T-cell (primary cell): ENCODE results near the gene TUBGCP6. TPM values are rescaled to one million over a fixed set of nuclear protein-coding genes. Genes with fewer than 3 reads are reported as not detected.

Source experiments
- ATAC-seq, 4 experiments: fragments of 200-7000 bp in 3 of 4; fragments of 150-1000 bp in 1 of 4; cut with Tn5 transposase; replicated peaks in 1 of 4; 1 replicate in 3 of 4; 2 replicates in 1 of 4; pipeline ENCODE4 v1.10.0; 2021; ENCODE audit warnings: moderate library complexity in 3 of 4, mild to moderate bottlenecking in 2 of 4, moderate number of reproducible peaks in 1 of 4
- CTCF ChIA-PET, 2 donors: fragments of 300-600 bp; sonication (Branson Sonifier 250); formaldehyde crosslinking; loops; one replicate each; lab custom pipeline; 2022; ENCODE audit warnings: antibody characterized with exemption in 2 of 2; lab: Charles Lee
- POLR2A ChIA-PET, 2 donors: fragments of 300-600 bp; sonication (Branson Sonifier 250); formaldehyde crosslinking; loops; one replicate each; lab custom pipeline; 2022; ENCODE audit warnings: antibody characterized with exemption in 2 of 2; lab: Charles Lee
- DNase-seq, 35 experiments: peaks; one replicate each; pipeline versions ENCODE4 v3.0.0 to v3.0.0-alpha.2; 2013 to 2023
- H3K27ac ChIP-seq: one replicate; pipeline ENCODE4 v1.5.1; 2013; ENCODE audit warnings: low read length
- H3K27me3 ChIP-seq, 2 experiments: replicated peaks in 1 of 2; 1 replicate in 1 of 2; 2 replicates in 1 of 2; pipeline versions ENCODE4 v1.6.1 to v1.7.0; 2013; ENCODE audit warnings: low read length in 1 of 2, mixed read lengths in 1 of 2; ENCODE audit not compliant: control insufficient read depth in 2 of 2, insufficient read depth in 2 of 2; ENCODE audit errors: extremely low read depth in 1 of 2
- H3K36me3 ChIP-seq, 2 donors: 1 replicate in 1 of 2; 2 replicates in 1 of 2; pipeline versions ENCODE4 v1.6.1 to v1.7.0; 2013; ENCODE audit warnings: low read length in 1 of 2; ENCODE audit not compliant: control insufficient read depth in 2 of 2, insufficient read depth in 1 of 2; ENCODE audit errors: extremely low read depth in 1 of 2
- H3K4me1 ChIP-seq, 2 experiments: 1 replicate in 1 of 2; 2 replicates in 1 of 2; pipeline versions ENCODE4 v1.6.1 to v1.7.0; 2013; ENCODE audit warnings: low read length in 2 of 2, mixed read lengths in 1 of 2; ENCODE audit not compliant: insufficient read depth in 2 of 2, control insufficient read depth in 1 of 2; ENCODE audit errors: extremely low read depth in 1 of 2
- H3K4me3 ChIP-seq, 2 donors: 1 replicate in 1 of 2; 2 replicates in 1 of 2; pipeline versions ENCODE4 v1.5.1 to v1.7.0; 2013; ENCODE audit warnings: mild to moderate bottlenecking in 2 of 2, low read length in 1 of 2, moderate library complexity in 1 of 2; ENCODE audit not compliant: control insufficient read depth in 1 of 2; ENCODE audit errors: extremely low read depth in 1 of 2
- H3K9me3 ChIP-seq: 2 replicates; pipeline ENCODE4 v1.7.0; 2013
- H3K27ac Mint-ChIP-seq, 2 donors: one replicate each; pipeline ENCODE4 v1.8.0; 2020 to 2021; ENCODE audit warnings: mild to moderate bottlenecking in 2 of 2, mixed read lengths in 2 of 2
- H3K27me3 Mint-ChIP-seq, 2 donors: one replicate each; pipeline ENCODE4 v1.8.0; 2021 to 2022; ENCODE audit warnings: mixed read lengths in 2 of 2
- H3K36me3 Mint-ChIP-seq: one replicate; pipeline ENCODE4 v1.8.0; 2021; ENCODE audit warnings: mixed read lengths
- H3K4me1 Mint-ChIP-seq, 3 donors: one replicate each; pipeline ENCODE4 v1.8.0; 2020 to 2022; ENCODE audit warnings: mixed read lengths in 3 of 3, mild to moderate bottlenecking in 1 of 3
- H3K4me3 Mint-ChIP-seq, 3 donors: one replicate each; pipeline ENCODE4 v1.8.0; 2020 to 2022; ENCODE audit warnings: mild to moderate bottlenecking in 3 of 3, mixed read lengths in 3 of 3, moderate library complexity in 3 of 3
- H3K9me3 Mint-ChIP-seq, 3 donors: one replicate each; pipeline ENCODE4 v1.8.0; 2020 to 2022; ENCODE audit warnings: mixed read lengths in 3 of 3
- WGBS: methylation state at CpG from one replicate; pipeline ENCODE4 v1.1.5; 2013; ENCODE audit warnings: missing lambda C conversion rate; ENCODE audit not compliant: insufficient coverage; 5-methylcytosine and 5-hydroxymethylcytosine counted together
- total RNA-seq, 35 experiments: library from RNA in 6 of 35; stranded (reverse) in 6 of 35; fragments of 120-200 nt in 1 of 35; gene quantifications; one replicate each; pipeline versions ENCODE4 v1.2.1 to v1.2.4 and lab custom pipeline; 2013 to 2026

TUBGCP6 gene
- total RNA-seq, 5 donors from 2014 or later (not counting 1 experiment from before 2014, with no cell fraction given) = 129 to 144 (median 132) TPM

- peaks cover 35% of the 10 kb centered on the region for H3K36me3 Mint-ChIP-seq
These were observed 28.7 kb downstream of the TUBGCP6 start for GRCh38 chr22:50216055-50216683.

DNA sequence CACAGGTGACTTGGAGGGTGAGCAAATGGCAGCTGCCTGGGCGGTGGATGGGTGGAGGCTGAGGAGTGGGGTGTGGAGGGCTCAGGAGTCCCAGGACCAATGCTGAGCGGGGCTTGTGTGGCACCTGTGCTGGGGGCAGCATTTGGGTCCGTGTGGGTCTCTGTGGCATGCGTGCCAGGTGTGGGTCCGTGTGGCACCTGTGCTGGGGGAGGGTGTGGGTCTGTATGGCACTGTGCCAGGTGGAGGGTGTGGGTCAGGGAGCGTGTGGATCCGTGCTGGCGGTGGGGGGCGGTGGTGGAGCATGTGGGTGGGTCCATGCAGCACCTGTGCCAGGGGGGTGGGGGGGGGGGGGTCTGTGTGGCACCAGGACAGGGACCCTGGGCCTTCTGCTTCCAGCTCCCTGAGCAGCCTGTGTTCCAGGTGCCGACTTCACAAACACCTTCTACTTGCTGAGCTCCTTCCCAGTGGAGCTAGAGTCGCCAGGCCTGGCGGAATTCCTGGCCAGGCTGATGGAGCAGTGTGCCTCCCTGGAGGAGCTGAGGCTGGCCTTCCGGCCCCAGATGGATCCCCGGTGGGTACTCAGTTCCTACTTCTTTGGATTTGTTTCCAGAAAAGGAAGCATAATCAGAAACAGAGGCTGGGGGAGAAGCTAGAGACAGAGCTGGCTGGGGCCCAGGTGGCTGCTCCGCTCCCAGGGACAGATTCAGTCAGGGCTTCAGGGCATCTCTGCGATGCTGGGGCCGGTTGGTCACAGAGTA lies 29.3 kb downstream of the TUBGCP6 start:
- Histone ChIP-seq H3K4me1 (peaks cover 0 to 4% of the 10 kb centered on the region in 2 experiments), H3K27ac (no peak overlapping the region), H3K27me3 (no peaks in the 10 kb centered on the region), H3K4me3 (no peak overlapping the region), H3K36me3 (peaks cover 13 to 63% of the 10 kb centered on the region in 2 donors), H3K9me3 (no peaks in the 10 kb centered on the region)
- POLR2A ChIA-PET = no interaction called here
- Mint-ChIP-seq H3K27ac (peak overlapping the region in 1 of 2 donors; percentile 13), H3K4me1 (peaks cover 16 to 21% (median 19%) of the 10 kb centered on the region in 3 donors), H3K27me3 (no peaks in the 10 kb centered on the region), H3K4me3 (no peak overlapping the region), H3K9me3 (no peaks in the 10 kb centered on the region), H3K36me3 (peaks cover 30% of the 10 kb centered on the region)
- no peak for DNase-seq
- ATAC-seq = no peak
- CTCF ChIA-PET = interaction anchor here in 1 of 2 donors (0.6 kb wide), 1 partner anchor 332 kb away, joined by 4 read pairs; no protein-coding TSS in a partner anchor
- 96% methylated on average over 11 of the region's 17 CpGs for whole genome bisulfite sequencing

More at GRCh38 chr22:50216055-50216683, 28.7 kb downstream of the TUBGCP6 start:
- Mint-ChIP-seq H3K4me1 (peaks cover 16 to 19% (median 18%) of the 10 kb centered on the region in 3 donors), H3K9me3 (no peaks in the 10 kb centered on the region), H3K27ac (no peak overlapping the region), H3K4me3 (no peak overlapping the region), H3K27me3 (no peaks in the 10 kb centered on the region)
- Histone ChIP-seq H3K36me3 (peaks cover 15 to 63% of the 10 kb centered on the region in 2 donors), H3K4me3 (no peak overlapping the region), H3K9me3 (no peaks in the 10 kb centered on the region), H3K27ac (no peak overlapping the region), H3K27me3 (no peaks in the 10 kb centered on the region), H3K4me1 (no peaks in the 10 kb centered on the region)
- 93% methylated on average over 13 of the region's 15 CpGs for WGBS
- ChIA-PET CTCF (no interaction called here), POLR2A (no interaction called here)
- ATAC-seq = no peak
- no peak for DNase-seq

GRCh38 chr22:50213263-50213662 lies 31.6 kb downstream of the TUBGCP6 start:
- Histone ChIP-seq H3K4me1 (peaks cover 0 to 17% of the 10 kb centered on the region in 2 experiments), H3K27ac (no peak overlapping the region), H3K27me3 (no peaks in the 10 kb centered on the region), H3K36me3 (peaks cover 9 to 60% of the 10 kb centered on the region in 2 donors), H3K9me3 (no peaks in the 10 kb centered on the region), H3K4me3 (no peak overlapping the region)
- H3K4me3 Mint-ChIP-seq = no peak overlapping the region
- WGBS = 100% methylated on average over 9 of the region's 9 CpGs
- H3K36me3 Mint-ChIP-seq = peaks cover 34% of the 10 kb centered on the region
- ChIA-PET POLR2A (no interaction called here), CTCF (no interaction called here)
- ATAC-seq = no peak
- no peaks in the 10 kb centered on the region for H3K27me3 Mint-ChIP-seq
- no peak for DNase-seq
- H3K27ac Mint-ChIP-seq = no peak overlapping the region
- H3K4me1 Mint-ChIP-seq = peaks cover 23 to 25% (median 23%) of the 10 kb centered on the region in 3 donors
- H3K9me3 Mint-ChIP-seq = no peaks in the 10 kb centered on the region

GRCh38 chr22:50211147-50211546 lies 33.7 kb downstream of the TUBGCP6 start:
- H3K4me1 ChIP-seq = peaks cover 0 to 24% of the 10 kb centered on the region in 2 experiments
- ATAC-seq (no peak), DNase-seq (no peak)
- no peaks in the 10 kb centered on the region for H3K27me3 ChIP-seq
- Mint-ChIP-seq H3K27ac (peak overlapping the region in 1 of 2 donors; percentile 4), H3K9me3 (no peaks in the 10 kb centered on the region), H3K4me1 (peaks cover 23 to 27% (median 25%) of the 10 kb centered on the region in 3 donors), H3K27me3 (no peaks in the 10 kb centered on the region), H3K4me3 (no peak overlapping the region), H3K36me3 (peaks cover 30% of the 10 kb centered on the region)
- peaks cover 3 to 55% of the 10 kb centered on the region in 2 donors for H3K36me3 ChIP-seq
- CTCF ChIA-PET = interaction anchor here in 1 of 2 donors (0.5 to 0.6 kb wide), 2 partner anchors 78 to 181 kb away, joined by 4 read pairs; no protein-coding TSS in a partner anchor
- H3K27ac ChIP-seq = no peak overlapping the region
- POLR2A ChIA-PET = no interaction called here
- H3K9me3 ChIP-seq = no peaks in the 10 kb centered on the region
- no peak overlapping the region for H3K4me3 ChIP-seq
- WGBS = 93% methylated on average over 14 of the region's 14 CpGs

DNA sequence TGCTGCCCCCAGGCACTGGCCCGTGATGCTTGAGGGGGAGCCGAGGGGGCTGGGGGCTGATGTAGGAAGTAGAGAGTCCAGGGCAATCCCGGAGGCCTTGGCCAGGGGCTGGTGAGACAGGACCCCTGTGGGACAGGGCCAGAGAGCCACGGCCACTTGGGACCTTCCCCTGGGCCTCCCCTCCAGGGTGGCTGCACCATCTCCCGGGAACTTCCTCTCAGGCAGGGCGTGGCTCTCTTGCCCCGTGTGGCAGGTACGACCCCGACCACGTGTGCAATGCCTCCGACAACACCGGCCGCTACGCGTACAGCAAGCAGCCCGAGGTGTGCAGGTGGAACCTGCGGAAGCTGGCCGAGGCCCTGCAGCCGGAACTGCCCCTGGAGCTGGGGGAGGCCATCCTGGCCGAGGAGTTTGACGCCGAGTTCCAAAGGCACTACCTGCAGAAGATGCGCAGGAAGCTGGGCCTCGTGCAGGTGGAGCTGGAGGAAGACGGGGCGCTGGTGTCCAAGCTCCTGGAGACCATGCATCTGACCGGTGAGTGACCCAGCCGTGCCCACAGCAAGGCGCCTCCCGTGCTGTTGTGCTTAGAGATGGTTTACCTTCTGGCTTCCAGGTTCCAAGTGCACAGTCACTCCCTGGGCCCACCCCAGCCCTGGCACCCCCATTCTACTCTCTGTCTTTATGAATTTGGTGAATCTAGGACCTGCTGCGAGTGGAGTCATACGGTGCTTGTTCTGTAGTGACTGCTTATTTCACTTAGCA lies 34.3 kb downstream of the TUBGCP6 start:
- Histone ChIP-seq H3K36me3 (peaks cover 3 to 50% of the 10 kb centered on the region in 2 donors), H3K27me3 (no peaks in the 10 kb centered on the region), H3K9me3 (no peaks in the 10 kb centered on the region), H3K4me1 (peaks cover 0 to 24% of the 10 kb centered on the region in 2 experiments), H3K27ac (no peak overlapping the region), H3K4me3 (no peak overlapping the region)
- no peak overlapping the region for H3K4me3 Mint-ChIP-seq
- no peak overlapping the region for H3K27ac Mint-ChIP-seq
- ChIA-PET CTCF (interaction anchor here in 1 of 2 donors (0.5 kb wide), 1 partner anchor 77 kb away, joined by 4 read pairs; no protein-coding TSS in a partner anchor), POLR2A (no interaction called here)
- peaks cover 23 to 27% (median 25%) of the 10 kb centered on the region in 3 donors for H3K4me1 Mint-ChIP-seq
- H3K27me3 Mint-ChIP-seq = no peaks in the 10 kb centered on the region
- H3K36me3 Mint-ChIP-seq = peaks cover 26% of the 10 kb centered on the region
- H3K9me3 Mint-ChIP-seq = no peaks in the 10 kb centered on the region
- WGBS = 93% methylated on average over 31 of the region's 32 CpGs
- ATAC-seq (peak in 1 of 4 experiments; percentile 2), DNase-seq (no peak)

GRCh38 chr22:50209893-50210292 lies 34.9 kb downstream of the TUBGCP6 start:
- ChIA-PET POLR2A (no interaction called here), CTCF (no interaction called here)
- Histone ChIP-seq H3K4me3 (no peak overlapping the region), H3K9me3 (no peaks in the 10 kb centered on the region), H3K36me3 (peaks cover 3 to 47% of the 10 kb centered on the region in 2 donors), H3K27ac (no peak overlapping the region), H3K27me3 (no peaks in the 10 kb centered on the region), H3K4me1 (peaks cover 0 to 24% of the 10 kb centered on the region in 2 experiments)
- Mint-ChIP-seq H3K27ac (peak overlapping the region; percentile 33 to 46), H3K9me3 (no peaks in the 10 kb centered on the region), H3K27me3 (no peaks in the 10 kb centered on the region), H3K4me3 (no peak overlapping the region), H3K36me3 (peaks cover 26% of the 10 kb centered on the region), H3K4me1 (peaks cover 25 to 31% (median 28%) of the 10 kb centered on the region in 3 donors)
- DNase-seq (peak; percentile 40 to 89 (median 67)), ATAC-seq (peak; percentile 71 to 77 (median 73))
- WGBS = 63% methylated on average over 20 of the region's 20 CpGs
